GM23248 (cell line): ENCODE data around the gene SCAMP2.

Experiments
- EZH2 ChIP-seq: fragments of 200-600 bp; sonication (generic); IDR thresholded peaks from 2 replicates; pipeline ENCODE4 v1.6.1; 2018; ENCODE audit warnings: antibody characterized with exemption, mild to moderate bottlenecking; ENCODE audit not compliant: insufficient read depth, poor library complexity, severe bottlenecking
- EZH2phosphoT487 ChIP-seq: fragments of 200-600 bp; sonication (generic); IDR thresholded peaks from 2 replicates; pipeline ENCODE4 v1.6.1; 2018; ENCODE audit warnings: antibody characterized with exemption, moderate library complexity, mild to moderate bottlenecking, low read depth; ENCODE audit not compliant: insufficient read depth

- TF ChIP-seq EZH2 (no peak), EZH2phosphoT487 (no peak)
Observed at GRCh38 chr15:74895830-74896229, 22.7 kb upstream of the SCAMP2 start.
